ENCODE data around the gene PDSS2.
"Not testable (repeated sequence)": the region's sequence is repeated elsewhere in the genome, so short reads cannot be mapped to it uniquely, and the experiment has no call there.

The PDSS2 gene

GRCh38 chr6:107314531-107314939 is 144.8 kb downstream of the PDSS2 start:
- no peak for DNase-seq
- H3K9me3 Mint-ChIP-seq, result no peaks in the 10 kb centered on the region
- peaks cover 19% of the 10 kb centered on the region for H3K4me1 Mint-ChIP-seq
- H3K27ac Mint-ChIP-seq, result no peak overlapping the region
- no peak overlapping the region for H3K4me3 Mint-ChIP-seq
- H3K36me3 Mint-ChIP-seq (ENCODE audit: low read depth), result no peaks in the 10 kb centered on the region
- TF ChIP-seq, protein P1, sequence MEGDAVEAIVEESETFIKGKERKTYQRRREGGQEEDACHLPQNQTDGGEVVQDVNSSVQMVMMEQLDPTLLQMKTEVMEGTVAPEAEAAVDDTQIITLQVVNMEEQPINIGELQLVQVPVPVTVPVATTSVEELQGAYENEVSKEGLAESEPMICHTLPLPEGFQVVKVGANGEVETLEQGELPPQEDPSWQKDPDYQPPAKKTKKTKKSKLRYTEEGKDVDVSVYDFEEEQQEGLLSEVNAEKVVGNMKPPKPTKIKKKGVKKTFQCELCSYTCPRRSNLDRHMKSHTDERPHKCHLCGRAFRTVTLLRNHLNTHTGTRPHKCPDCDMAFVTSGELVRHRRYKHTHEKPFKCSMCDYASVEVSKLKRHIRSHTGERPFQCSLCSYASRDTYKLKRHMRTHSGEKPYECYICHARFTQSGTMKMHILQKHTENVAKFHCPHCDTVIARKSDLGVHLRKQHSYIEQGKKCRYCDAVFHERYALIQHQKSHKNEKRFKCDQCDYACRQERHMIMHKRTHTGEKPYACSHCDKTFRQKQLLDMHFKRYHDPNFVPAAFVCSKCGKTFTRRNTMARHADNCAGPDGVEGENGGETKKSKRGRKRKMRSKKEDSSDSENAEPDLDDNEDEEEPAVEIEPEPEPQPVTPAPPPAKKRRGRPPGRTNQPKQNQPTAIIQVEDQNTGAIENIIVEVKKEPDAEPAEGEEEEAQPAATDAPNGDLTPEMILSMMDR (IDR thresholded peaks at IDR 0.05), result no peak
- H3K27me3 Mint-ChIP-seq (ENCODE audit: low read depth, poor library complexity), result no peaks in the 10 kb centered on the region

DNA sequence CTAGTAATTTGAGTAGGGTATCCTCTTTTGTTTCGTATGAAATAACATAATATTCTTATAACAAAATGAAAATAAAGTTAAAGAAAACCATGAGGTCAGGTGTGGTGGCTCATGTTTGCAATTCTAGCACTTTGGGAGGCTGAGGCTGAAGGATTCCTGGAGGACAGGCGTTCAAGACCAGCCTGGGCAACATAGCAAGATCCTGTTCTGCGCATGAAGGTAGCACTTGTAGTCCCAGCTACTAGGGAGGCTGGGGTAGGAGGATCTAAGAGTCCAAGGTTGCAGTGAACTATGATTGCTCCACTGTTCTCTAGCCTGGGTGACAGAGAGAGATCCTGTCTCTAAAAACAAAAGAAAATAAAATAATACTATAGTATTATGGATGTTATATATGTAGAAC is 145.6 kb downstream of the PDSS2 start:
- no peaks in the 10 kb centered on the region for H3K9me3 Mint-ChIP-seq
- peaks cover 14% of the 10 kb centered on the region for H3K4me1 Mint-ChIP-seq
- TF ChIP-seq, protein P1 (IDR thresholded peaks at IDR 0.05), result no peak
- H3K4me3 Mint-ChIP-seq, result no peak overlapping the region
- DNase-seq, result no peak
- no peaks in the 10 kb centered on the region for H3K36me3 Mint-ChIP-seq (ENCODE audit: low read depth)
- H3K27me3 Mint-ChIP-seq (ENCODE audit: low read depth, poor library complexity), result no peaks in the 10 kb centered on the region
- no peak overlapping the region for H3K27ac Mint-ChIP-seq

- no peak for DNase-seq
- Mint-ChIP-seq H3K9me3 (no peaks in the 10 kb centered on the region), H3K4me1 (peaks cover 6% of the 10 kb centered on the region), H3K27ac (no peak overlapping the region), H3K4me3 (no peak overlapping the region), H3K27me3 (ENCODE audit: low read depth, poor library complexity) (no peaks in the 10 kb centered on the region), H3K36me3 (ENCODE audit: low read depth) (no peaks in the 10 kb centered on the region)
- TF ChIP-seq, protein P1 (IDR thresholded peaks at IDR 0.05), result no peak
Observed at GRCh38 chr6:107310362-107310761, 149.0 kb downstream of the PDSS2 start.

- DNase-seq, result no peak
- H3K4me3 Mint-ChIP-seq, result no peak overlapping the region
- peaks cover 5% of the 10 kb centered on the region for H3K9me3 Mint-ChIP-seq
- H3K27ac Mint-ChIP-seq, result no peak overlapping the region
- TF ChIP-seq, protein P1 (IDR thresholded peaks at IDR 0.05), result no peak
- H3K4me1 Mint-ChIP-seq, result peaks cover 6% of the 10 kb centered on the region
- H3K36me3 Mint-ChIP-seq (ENCODE audit: low read depth), result peaks cover 6% of the 10 kb centered on the region
- H3K27me3 Mint-ChIP-seq (ENCODE audit: low read depth, poor library complexity), result no peaks in the 10 kb centered on the region
Observed at GRCh38 chr6:107308677-107309076, 150.7 kb downstream of the PDSS2 start.

DNA sequence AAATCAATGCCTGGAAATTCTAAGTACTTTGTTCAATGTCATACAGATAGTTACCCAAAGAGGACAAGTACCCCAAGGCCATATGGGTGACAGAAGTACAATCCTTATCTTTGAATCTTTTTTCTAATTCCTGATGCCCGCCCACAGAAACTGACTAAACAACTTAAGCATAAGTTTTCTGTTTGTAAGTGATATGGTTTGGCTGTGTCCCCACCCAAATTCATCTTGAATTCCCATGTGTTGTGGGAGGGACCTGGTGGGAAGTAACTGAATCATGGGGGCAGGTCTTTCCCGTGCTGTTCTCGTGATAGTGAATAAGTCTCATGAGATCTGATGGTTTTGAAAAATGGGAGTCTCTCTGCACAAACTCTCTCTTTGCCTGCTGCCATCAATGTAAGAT is 153.4 kb downstream of the PDSS2 start:
- H3K4me3 Mint-ChIP-seq; DNase-seq; H3K27me3 Mint-ChIP-seq (ENCODE audit: low read depth, poor library complexity); H3K27ac Mint-ChIP-seq; H3K4me1 Mint-ChIP-seq: not testable (repeated sequence)
- Mint-ChIP-seq H3K9me3 (peaks cover 12% of the 10 kb centered on the region), H3K36me3 (ENCODE audit: low read depth) (peaks cover 13% of the 10 kb centered on the region)

DNA sequence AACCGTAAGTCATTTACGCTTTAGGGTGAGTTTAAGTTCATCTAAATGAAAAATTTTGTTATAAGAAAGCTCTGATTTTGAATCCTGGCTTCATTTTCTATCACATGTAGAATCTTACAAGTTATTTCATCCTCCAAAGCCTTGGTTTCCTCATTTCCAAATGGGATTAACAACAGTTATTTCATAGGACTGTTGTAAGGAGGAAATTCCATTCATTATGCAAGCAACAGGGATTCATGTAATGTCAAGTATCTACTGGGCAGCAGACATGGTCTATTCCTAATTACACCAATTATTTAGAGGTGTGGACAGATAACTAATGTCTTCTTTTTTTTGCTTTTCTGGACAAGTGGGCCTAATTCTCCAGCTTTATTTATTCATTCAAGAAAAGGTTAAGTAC is 154.0 kb downstream of the PDSS2 start:
- H3K27ac Mint-ChIP-seq, result no peak overlapping the region
- DNase-seq, result no peak
- H3K9me3 Mint-ChIP-seq, result peaks cover 12% of the 10 kb centered on the region
- H3K4me1 Mint-ChIP-seq, result peaks cover 6% of the 10 kb centered on the region
- peaks cover 13% of the 10 kb centered on the region for H3K36me3 Mint-ChIP-seq (ENCODE audit: low read depth)
- no peak overlapping the region for H3K4me3 Mint-ChIP-seq
- no peaks in the 10 kb centered on the region for H3K27me3 Mint-ChIP-seq (ENCODE audit: low read depth, poor library complexity)
- TF ChIP-seq, protein P1 (IDR thresholded peaks at IDR 0.05), result no peak
